Measurements from ENCODE around the gene TRIM46. TPM values are rescaled to one million over a fixed set of nuclear protein-coding genes. Genes with fewer than 3 reads are reported as not detected.

Gene TRIM46
- polyA plus RNA-seq, 1 donor (not counting 4 experiments of a cell fraction or from before 2014, with no cell fraction given), result 1.7 TPM

GRCh38 chr1:155198547-155198906, 24.9 kb downstream of the TRIM46 start:
- no peak overlapping the region for H3K4me2 ChIP-seq (ENCODE audit: control insufficient read depth, extremely low read depth, insufficient read depth, low read depth, low read length)
- H3K9me1 ChIP-seq (ENCODE audit: control insufficient read depth, extremely low read depth, insufficient read depth, low read length), result no peaks in the 10 kb centered on the region
- dilution Hi-C loops (cut with MboI; ENCODE audit: extremely low pct_ligation_motif_present, low sequenced_read_pairs), result no loop called here
- TF ChIP-seq CTCF (optimal IDR thresholded peaks at IDR 0.05 in 1 of 3, IDR thresholded peaks at IDR 0.05 in 1 of 3, conservative IDR thresholded peaks at IDR 0.05 in 1 of 3; ENCODE audit: extremely low read depth in 1 of 3, insufficient read depth in 2 of 3, low read length in 3 of 3) (no peak), EZH2 (IDR thresholded peaks at IDR 0.05; ENCODE audit: low read length) (no peak)
- no peaks in the 10 kb centered on the region for H4K20me1 ChIP-seq (ENCODE audit: control insufficient read depth, extremely low read depth, insufficient read depth, low read length)
- H3K9ac ChIP-seq (ENCODE audit: control insufficient read depth, extremely low read depth, insufficient read depth, low read length), result no peak overlapping the region
- no peak overlapping the region for H2AFZ ChIP-seq (ENCODE audit: control insufficient read depth, low read length)
- no peak overlapping the region for H3K4me3 ChIP-seq (ENCODE audit: control insufficient read depth in 2 of 3, extremely low read depth in 1 of 3, insufficient read depth in 2 of 3, low read depth in 1 of 3, low read length in 3 of 3)
- H3K9me3 ChIP-seq (ENCODE audit: control insufficient read depth, low read depth, low read length), result no peaks in the 10 kb centered on the region
- H3K36me3 ChIP-seq (ENCODE audit: control insufficient read depth in 2 of 2, extremely low read depth in 1 of 2, insufficient read depth in 2 of 2, low read length in 2 of 2), result peaks cover 6 to 10% of the 10 kb centered on the region in 2 experiments
- DNase-seq (ENCODE audit: low read depth, low spot score) (no peak), FAIRE-seq (no peak)
- H3K27me3 ChIP-seq (ENCODE audit: control insufficient read depth, extremely low read depth, insufficient read depth, low read length), result no peaks in the 10 kb centered on the region
- H3K79me2 ChIP-seq (ENCODE audit: control insufficient read depth, insufficient read depth, low read length), result no peaks in the 10 kb centered on the region
- H3K27ac ChIP-seq (ENCODE audit: control insufficient read depth, insufficient read depth, low read length), result no peak overlapping the region
- peaks cover 17% of the 10 kb centered on the region for H3K4me1 ChIP-seq (ENCODE audit: control insufficient read depth, extremely low read depth, insufficient read depth, low read length)

GRCh38 chr1:155199792-155200191, 26.1 kb downstream of the TRIM46 start:
- peaks cover 6 to 10% of the 10 kb centered on the region in 2 experiments for H3K36me3 ChIP-seq (ENCODE audit: control insufficient read depth in 2 of 2, extremely low read depth in 1 of 2, insufficient read depth in 2 of 2, low read length in 2 of 2)
- no peak overlapping the region for H3K4me2 ChIP-seq (ENCODE audit: control insufficient read depth, extremely low read depth, insufficient read depth, low read depth, low read length)
- no peaks in the 10 kb centered on the region for H3K9me1 ChIP-seq (ENCODE audit: control insufficient read depth, extremely low read depth, insufficient read depth, low read length)
- no peak for DNase-seq (ENCODE audit: low read depth, low spot score)
- H3K4me3 ChIP-seq (ENCODE audit: control insufficient read depth in 2 of 3, extremely low read depth in 1 of 3, insufficient read depth in 2 of 3, low read depth in 1 of 3, low read length in 3 of 3), result no peak overlapping the region
- H3K79me2 ChIP-seq (ENCODE audit: control insufficient read depth, insufficient read depth, low read length), result no peaks in the 10 kb centered on the region
- FAIRE-seq, result no peak
- H2AFZ ChIP-seq (ENCODE audit: control insufficient read depth, low read length), result no peak overlapping the region
- H3K27me3 ChIP-seq (ENCODE audit: control insufficient read depth, extremely low read depth, insufficient read depth, low read length), result no peaks in the 10 kb centered on the region
- H4K20me1 ChIP-seq (ENCODE audit: control insufficient read depth, extremely low read depth, insufficient read depth, low read length), result no peaks in the 10 kb centered on the region
- H3K9ac ChIP-seq (ENCODE audit: control insufficient read depth, extremely low read depth, insufficient read depth, low read length), result no peak overlapping the region
- H3K4me1 ChIP-seq (ENCODE audit: control insufficient read depth, extremely low read depth, insufficient read depth, low read length), result peaks cover 8% of the 10 kb centered on the region
- no peak overlapping the region for H3K27ac ChIP-seq (ENCODE audit: control insufficient read depth, insufficient read depth, low read length)
- dilution Hi-C loops (cut with MboI; ENCODE audit: extremely low pct_ligation_motif_present, low sequenced_read_pairs), result no loop called here
- TF ChIP-seq CTCF (optimal IDR thresholded peaks at IDR 0.05 in 1 of 3, IDR thresholded peaks at IDR 0.05 in 1 of 3, conservative IDR thresholded peaks at IDR 0.05 in 1 of 3; ENCODE audit: extremely low read depth in 1 of 3, insufficient read depth in 2 of 3, low read length in 3 of 3), result no peak
- TF ChIP-seq EZH2 (IDR thresholded peaks at IDR 0.05; ENCODE audit: low read length), result no peak
- H3K9me3 ChIP-seq (ENCODE audit: control insufficient read depth, low read depth, low read length), result no peaks in the 10 kb centered on the region

Measured in keratinocyte (primary cell).